Stimulated activated effector memory CD8-positive, alpha-beta T cell treated with anti-CD3 and anti-CD28 coated beads, Interleukin-12 subunit alpha, Interleukin-12 subunit beta, amount 100 ng/mL, for 72 hours (primary cell): Measurements from ENCODE around the gene CNFN.

Experiments
- ATAC-seq: fragments of 150-1000 bp; cut with Tn5 transposase; 2 replicates; pipeline ENCODE4 v1.10.0; 2021
- DNase-seq, 2 donors: peaks; one replicate each; pipeline ENCODE4 v3.0.0; 2021 to 2022; ENCODE audit warnings: low spot score in 2 of 2
- H3K27ac Mint-ChIP-seq: one replicate; pipeline ENCODE4 v1.8.0; 2022; ENCODE audit warnings: mild to moderate bottlenecking, mixed read lengths
- H3K36me3 Mint-ChIP-seq: one replicate; pipeline ENCODE4 v1.8.0; 2022; ENCODE audit warnings: mild to moderate bottlenecking, mixed read lengths
- H3K4me1 Mint-ChIP-seq: one replicate; pipeline ENCODE4 v1.8.0; 2022; ENCODE audit warnings: mixed read lengths
- H3K4me3 Mint-ChIP-seq: one replicate; pipeline ENCODE4 v1.8.0; 2022; ENCODE audit warnings: mild to moderate bottlenecking, mixed read lengths
- H3K9me3 Mint-ChIP-seq: one replicate; pipeline ENCODE4 v1.8.0; 2022; ENCODE audit warnings: mixed read lengths

CNFN gene, protein sequence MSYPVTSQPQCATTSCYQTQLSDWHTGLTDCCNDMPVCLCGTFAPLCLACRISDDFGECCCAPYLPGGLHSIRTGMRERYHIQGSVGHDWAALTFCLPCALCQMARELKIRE

DNA sequence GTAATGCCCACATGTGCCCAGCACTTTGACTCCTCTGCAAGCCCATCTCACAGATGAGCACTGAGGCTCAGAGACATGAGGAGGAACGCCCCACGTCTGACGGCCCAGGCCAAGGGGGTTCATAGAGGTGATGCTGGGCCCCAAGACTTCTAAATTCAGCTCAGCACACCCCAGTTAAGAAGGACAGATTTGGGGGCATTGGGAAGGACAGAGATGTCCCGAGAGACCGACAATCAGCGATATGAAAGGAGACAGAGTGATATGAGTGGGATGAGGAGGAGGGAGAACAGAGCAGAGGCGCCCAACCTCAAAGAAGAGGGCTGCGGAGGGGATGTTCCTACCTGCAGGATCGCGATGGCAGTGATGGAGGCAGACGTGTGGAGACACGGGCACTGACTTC lies at the start of gene CNFN:
Gene CNFN (minus strand): TSS at position 399 of the 400 bp plus-strand sequence. CDS start 1,260 bp downstream, outside the sequence.
- H3K27ac Mint-ChIP-seq, result no peak within 1 kb of the TSS
- H3K4me1 Mint-ChIP-seq, result peaks cover 12% of the 10 kb centered on the region
- no peaks in the 10 kb centered on the region for H3K36me3 Mint-ChIP-seq
- H3K4me3 Mint-ChIP-seq, result no peak within 1 kb of the TSS
- no peak for ATAC-seq
- DNase-seq, result no peak
- no peaks in the 10 kb centered on the region for H3K9me3 Mint-ChIP-seq

DNA sequence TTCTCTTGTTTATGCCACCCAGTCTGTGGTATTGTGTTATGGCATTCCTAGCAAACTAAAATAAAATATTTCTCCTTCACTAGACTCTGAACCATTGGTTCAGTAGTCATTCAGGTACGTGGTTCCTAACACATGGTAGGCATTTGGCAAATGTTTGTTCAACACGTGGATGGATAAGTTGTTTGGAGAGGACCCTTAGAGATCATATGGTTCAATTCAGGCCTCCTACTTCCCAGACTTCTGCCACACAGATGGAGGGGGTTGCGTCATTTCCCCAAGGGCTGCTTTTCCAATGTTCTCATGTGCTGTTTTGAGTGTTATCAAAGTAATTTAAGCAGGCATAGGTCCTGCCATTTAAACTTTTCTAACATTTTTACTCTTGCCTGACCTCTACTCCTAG lies 45.9 kb upstream of the CNFN start:
- Mint-ChIP-seq H3K27ac (no peak overlapping the region), H3K9me3 (no peaks in the 10 kb centered on the region), H3K4me3 (no peak overlapping the region), H3K36me3 (no peaks in the 10 kb centered on the region), H3K4me1 (peaks cover 21% of the 10 kb centered on the region)
- ATAC-seq (no peak), DNase-seq (no peak)

DNA sequence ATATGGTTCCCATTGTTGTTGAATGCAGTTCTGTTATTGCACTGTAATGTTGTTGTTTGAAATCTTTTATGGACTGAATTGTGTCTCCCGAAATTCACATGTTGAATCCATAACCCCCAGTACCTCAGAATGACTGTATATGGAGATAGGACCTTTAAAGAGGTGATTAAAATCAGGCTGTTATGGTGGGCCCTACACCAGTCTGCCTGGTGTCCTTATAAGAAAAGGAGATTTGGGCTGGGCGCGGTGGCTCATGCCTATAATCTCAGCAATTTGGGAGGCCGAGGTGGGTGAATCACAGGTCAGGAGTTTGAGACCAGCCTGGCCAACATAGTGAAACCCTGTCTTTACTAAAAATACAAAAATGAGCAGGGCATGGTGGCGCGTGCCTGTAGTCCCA lies 45.2 kb upstream of the CNFN start:
- Mint-ChIP-seq H3K9me3 (no peaks in the 10 kb centered on the region), H3K4me1 (peaks cover 14% of the 10 kb centered on the region), H3K4me3 (no peak overlapping the region), H3K36me3 (no peaks in the 10 kb centered on the region), H3K27ac (no peak overlapping the region)
- no peak for DNase-seq
- no peak for ATAC-seq

DNA sequence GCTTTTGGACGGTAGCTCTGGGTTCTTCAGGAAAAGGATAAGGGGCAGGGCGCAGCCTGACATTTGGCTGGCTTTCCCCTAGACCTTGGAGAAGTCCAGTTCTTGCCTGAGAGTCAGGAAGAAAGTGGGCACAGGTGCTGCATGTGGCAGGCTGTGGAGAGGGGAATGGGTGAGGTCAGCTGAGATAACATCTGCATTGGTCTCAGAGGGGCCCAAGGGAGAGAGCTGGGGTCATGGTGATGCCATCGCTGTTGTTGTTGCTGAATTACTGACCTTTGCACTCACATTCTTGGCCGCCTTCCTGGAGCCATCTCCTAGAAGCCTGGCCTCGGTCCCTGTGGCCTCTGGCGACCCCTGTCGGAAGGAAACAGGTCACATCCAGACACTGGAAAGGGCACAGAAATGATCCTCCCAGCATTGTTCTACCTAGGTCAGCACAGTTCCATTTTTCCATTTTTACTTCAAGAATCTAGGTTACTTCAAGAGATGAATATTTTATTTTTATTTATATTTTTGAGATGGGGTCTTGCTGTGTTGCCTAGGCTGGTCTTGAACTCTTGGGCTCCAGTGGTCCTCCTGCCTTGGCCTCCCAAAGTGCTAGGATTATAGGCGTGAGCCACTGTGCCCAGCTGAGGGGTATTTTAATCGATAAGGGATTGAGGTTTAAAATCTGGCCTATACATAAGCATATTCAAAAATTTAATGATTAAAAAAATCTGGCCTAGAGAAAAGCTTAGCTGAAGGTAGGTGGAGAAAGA lies 43.6 kb upstream of the CNFN start:
- Mint-ChIP-seq H3K4me3 (no peak overlapping the region), H3K36me3 (no peaks in the 10 kb centered on the region), H3K4me1 (peaks cover 11% of the 10 kb centered on the region), H3K9me3 (no peaks in the 10 kb centered on the region), H3K27ac (no peak overlapping the region)
- ATAC-seq (peak; percentile 86), DNase-seq (peak; percentile 44 to 80)

- H3K27ac Mint-ChIP-seq, result no peak overlapping the region
- no peaks in the 10 kb centered on the region for H3K9me3 Mint-ChIP-seq
- DNase-seq (no peak), ATAC-seq (no peak)
- no peak overlapping the region for H3K4me3 Mint-ChIP-seq
- H3K36me3 Mint-ChIP-seq, result no peaks in the 10 kb centered on the region
- peaks cover 5% of the 10 kb centered on the region for H3K4me1 Mint-ChIP-seq
Measured at GRCh38 chr19:42431486-42431885, 41.4 kb upstream of the CNFN start.

DNA sequence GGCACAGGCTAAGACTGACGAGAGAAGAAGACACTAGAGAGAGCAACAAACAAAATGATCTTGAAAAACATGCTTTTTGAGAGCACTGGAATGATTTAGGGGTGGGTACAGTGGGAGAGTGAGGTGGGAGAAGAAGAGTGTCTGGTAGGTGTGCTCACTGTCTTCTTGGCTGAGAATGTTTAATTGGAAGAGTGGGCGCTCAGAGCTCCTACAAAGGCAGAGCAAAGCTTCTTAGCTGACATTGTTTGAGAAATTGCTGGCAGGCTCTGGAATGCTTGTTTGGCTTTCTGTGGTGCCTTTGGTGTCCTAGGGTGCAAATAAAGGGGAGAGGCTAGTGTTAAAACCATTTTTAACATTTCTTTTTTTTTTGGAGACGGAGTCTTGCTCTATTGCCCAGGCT lies 38.6 kb upstream of the CNFN start:
- Mint-ChIP-seq H3K4me3 (no peak overlapping the region), H3K27ac (no peak overlapping the region), H3K4me1 (peaks cover 14% of the 10 kb centered on the region), H3K36me3 (peaks cover 2% of the 10 kb centered on the region), H3K9me3 (no peaks in the 10 kb centered on the region)
- no peak for ATAC-seq
- no peak for DNase-seq

GRCh38 chr19:42427313-42427712 lies 37.2 kb upstream of the CNFN start, which contains the start of gene LIPE:
Gene LIPE, minus strand, starts transcription at chr19:42427388. Its CDS starts 239 bp downstream, at chr19:42427149.
- Mint-ChIP-seq H3K4me1 (peaks cover 22% of the 10 kb centered on the region), H3K4me3 (no peak within 1 kb of the TSS), H3K9me3 (no peaks in the 10 kb centered on the region), H3K27ac (no peak within 1 kb of the TSS), H3K36me3 (peaks cover 6% of the 10 kb centered on the region)
- no peak for DNase-seq
- no peak for ATAC-seq

- Mint-ChIP-seq H3K36me3 (peaks cover 6% of the 10 kb centered on the region), H3K4me1 (peaks cover 28% of the 10 kb centered on the region), H3K4me3 (no peak overlapping the region), H3K9me3 (no peaks in the 10 kb centered on the region), H3K27ac (no peak overlapping the region)
- ATAC-seq, result no peak
- no peak for DNase-seq
Measured at GRCh38 chr19:42426643-42427042, 36.5 kb upstream of the CNFN start.

GRCh38 chr19:42424712-42425131 lies 34.6 kb upstream of the CNFN start:
- H3K4me1 Mint-ChIP-seq, result peaks cover 47% of the 10 kb centered on the region
- H3K4me3 Mint-ChIP-seq, result peak overlapping the region; percentile 99
- no peaks in the 10 kb centered on the region for H3K9me3 Mint-ChIP-seq
- peak overlapping the region; percentile 93 for H3K27ac Mint-ChIP-seq
- ATAC-seq (no peak), DNase-seq (no peak)
- H3K36me3 Mint-ChIP-seq, result peaks cover 6% of the 10 kb centered on the region

- no peak for ATAC-seq
- Mint-ChIP-seq H3K36me3 (peaks cover 6% of the 10 kb centered on the region), H3K4me1 (peaks cover 48% of the 10 kb centered on the region), H3K9me3 (no peaks in the 10 kb centered on the region), H3K4me3 (peak overlapping the region; percentile 99), H3K27ac (peak overlapping the region; percentile 93)
- DNase-seq, result no peak
Measured at GRCh38 chr19:42424345-42424707, 34.2 kb upstream of the CNFN start.

GRCh38 chr19:42423462-42424344 lies 33.6 kb upstream of the CNFN start:
- DNase-seq (peak; percentile 90 to 98), ATAC-seq (peak; percentile 95)
- H3K4me3 Mint-ChIP-seq, result peak overlapping the region; percentile 99
- H3K9me3 Mint-ChIP-seq, result no peaks in the 10 kb centered on the region
- H3K27ac Mint-ChIP-seq, result peak overlapping the region; percentile 93
- peaks cover 9% of the 10 kb centered on the region for H3K36me3 Mint-ChIP-seq
- H3K4me1 Mint-ChIP-seq, result peaks cover 48% of the 10 kb centered on the region

DNA sequence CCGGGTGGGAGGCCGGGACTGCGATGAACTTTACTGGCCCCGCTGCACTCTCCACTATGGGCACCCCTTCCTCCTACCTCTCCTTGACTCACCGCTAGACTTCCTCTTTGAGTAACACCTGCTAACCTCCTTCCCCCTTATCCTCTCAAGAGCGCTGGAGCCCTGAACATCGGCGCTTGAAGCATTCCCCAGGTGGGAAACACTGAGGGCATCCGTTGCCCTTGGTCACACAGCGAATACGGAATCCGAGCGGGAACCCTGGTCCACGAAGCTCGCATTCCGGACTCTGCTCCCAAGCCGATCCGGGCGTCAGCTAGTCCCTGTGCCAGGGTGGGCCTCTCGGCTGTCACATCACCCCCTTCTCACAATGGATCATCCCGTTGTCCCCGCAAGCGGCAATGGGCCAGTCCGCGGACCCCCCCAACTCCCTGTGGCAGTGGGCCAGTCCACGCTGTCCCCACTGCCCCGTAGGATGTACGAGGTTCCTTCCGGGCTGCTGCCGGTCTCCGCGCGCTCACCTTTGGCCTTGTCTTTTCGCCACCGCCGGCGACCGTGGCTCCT lies 32.9 kb upstream of the CNFN start:
- DNase-seq (no peak), ATAC-seq (peak; percentile 69)
- Mint-ChIP-seq H3K36me3 (peaks cover 16% of the 10 kb centered on the region), H3K27ac (peak overlapping the region; percentile 93), H3K9me3 (no peaks in the 10 kb centered on the region), H3K4me1 (peaks cover 48% of the 10 kb centered on the region), H3K4me3 (peak overlapping the region; percentile 99)

GRCh38 chr19:42422092-42422900 lies 32.2 kb upstream of the CNFN start:
- peak in 1 of 2 donors; percentile 48 for DNase-seq
- H3K36me3 Mint-ChIP-seq, result peaks cover 20% of the 10 kb centered on the region
- no peaks in the 10 kb centered on the region for H3K9me3 Mint-ChIP-seq
- H3K4me3 Mint-ChIP-seq, result peak overlapping the region; percentile 99
- H3K4me1 Mint-ChIP-seq, result peaks cover 48% of the 10 kb centered on the region
- no peak for ATAC-seq
- peak overlapping the region; percentile 93 for H3K27ac Mint-ChIP-seq

GRCh38 chr19:42421591-42422031 lies 31.5 kb upstream of the CNFN start:
- H3K4me3 Mint-ChIP-seq, result peak overlapping the region; percentile 99
- ATAC-seq, result no peak
- H3K27ac Mint-ChIP-seq, result peak overlapping the region; percentile 9
- H3K9me3 Mint-ChIP-seq, result no peaks in the 10 kb centered on the region
- no peak for DNase-seq
- H3K36me3 Mint-ChIP-seq, result peaks cover 20% of the 10 kb centered on the region
- H3K4me1 Mint-ChIP-seq, result peaks cover 48% of the 10 kb centered on the region
